DND-41 (cell line): Measurements from ENCODE around the gene MS4A4E.

ENCODE experiments used
- CTCF ChIP-seq: IDR thresholded peaks from 2 replicates; pipeline ENCODE4 v1.5.1; 2012; ENCODE audit warnings: borderline replicate concordance, low read length, moderate library complexity, mild to moderate bottlenecking; ENCODE audit not compliant: poor library complexity, severe bottlenecking; ENCODE audit errors: extremely low read depth
- EZH2 ChIP-seq: IDR thresholded peaks from 3 replicates; pipeline ENCODE4 v1.6.1; 2012; ENCODE audit warnings: borderline replicate concordance, low read depth, mild to moderate bottlenecking, moderate library complexity, low read length, inconsistent platforms; ENCODE audit not compliant: severe bottlenecking

GRCh38 chr11:60165538-60165937 lies 77.4 kb downstream of the MS4A4E start:
- TF ChIP-seq EZH2, result no peak
- no peak for TF ChIP-seq CTCF
